ENCODE results near the gene VAMP7.
"Not testable (repeated sequence)": the region's sequence is repeated elsewhere in the genome, so short reads cannot be mapped to it uniquely, and the experiment has no call there.

Gene VAMP7, protein sequence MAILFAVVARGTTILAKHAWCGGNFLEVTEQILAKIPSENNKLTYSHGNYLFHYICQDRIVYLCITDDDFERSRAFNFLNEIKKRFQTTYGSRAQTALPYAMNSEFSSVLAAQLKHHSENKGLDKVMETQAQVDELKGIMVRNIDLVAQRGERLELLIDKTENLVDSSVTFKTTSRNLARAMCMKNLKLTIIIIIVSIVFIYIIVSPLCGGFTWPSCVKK
- total RNA-seq: 28.4 to 70.3 (median 50.2) reads per million in 3 experiments

DNA sequence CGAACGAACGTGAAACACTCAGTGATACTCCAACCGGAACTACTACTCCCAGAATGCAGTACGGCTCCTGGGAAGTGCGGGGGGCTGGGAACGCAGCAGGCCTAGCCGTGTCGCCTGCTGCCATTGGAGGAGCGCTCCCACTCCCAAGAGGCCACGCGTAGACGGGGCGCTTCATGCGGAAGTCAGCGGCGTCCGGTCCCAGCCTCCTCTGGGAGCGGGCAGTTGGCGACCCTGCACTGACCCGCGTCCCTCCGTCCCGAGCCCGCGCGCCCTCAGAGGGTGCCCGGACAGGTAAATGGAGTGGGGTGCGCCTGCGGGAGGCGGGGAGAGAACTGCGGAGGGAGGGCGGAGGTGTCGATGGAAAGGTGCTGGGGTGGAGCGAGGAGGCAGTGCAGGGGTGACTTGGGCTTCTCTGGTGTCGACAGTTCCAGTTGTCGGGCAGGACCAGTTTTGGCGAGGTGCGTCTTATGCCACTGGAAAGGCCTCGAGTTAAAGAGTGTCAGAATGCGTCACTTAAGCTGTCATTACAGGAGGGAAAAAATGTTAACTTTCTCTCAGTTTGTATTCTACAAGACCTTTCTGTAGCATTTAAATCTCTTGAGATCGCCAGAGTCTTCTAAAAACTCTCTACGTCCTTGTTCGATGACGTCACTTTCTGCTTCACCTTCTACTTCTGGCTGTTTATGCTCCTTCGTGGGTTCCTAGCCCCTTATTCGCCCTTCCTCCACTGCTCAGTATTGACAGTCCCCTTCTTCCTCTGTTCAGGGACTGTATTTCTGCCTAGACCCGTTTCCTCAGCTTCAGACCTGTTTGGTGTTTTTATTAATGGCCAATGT lies at the start of gene VAMP7:
TSS of gene VAMP7 (plus strand) at position 188 of the 836 bp plus-strand sequence. CDS start 8,122 bp downstream, outside the sequence.
- DNase-seq: peak; percentile 76

- no peak for DNase-seq
Observed at GRCh38 chrX:155841232-155841631, 39.9 kb upstream of the VAMP7 start.

GRCh38 chrX:155851786-155852185 lies 29.4 kb upstream of the VAMP7 start:
- DNase-seq: not testable (repeated sequence)

- no peak for DNase-seq
Observed at GRCh38 chrX:155857561-155857960, 23.6 kb upstream of the VAMP7 start.

GRCh38 chrX:155864655-155865054 lies 16.5 kb upstream of the VAMP7 start:
- DNase-seq: no peak

DNA sequence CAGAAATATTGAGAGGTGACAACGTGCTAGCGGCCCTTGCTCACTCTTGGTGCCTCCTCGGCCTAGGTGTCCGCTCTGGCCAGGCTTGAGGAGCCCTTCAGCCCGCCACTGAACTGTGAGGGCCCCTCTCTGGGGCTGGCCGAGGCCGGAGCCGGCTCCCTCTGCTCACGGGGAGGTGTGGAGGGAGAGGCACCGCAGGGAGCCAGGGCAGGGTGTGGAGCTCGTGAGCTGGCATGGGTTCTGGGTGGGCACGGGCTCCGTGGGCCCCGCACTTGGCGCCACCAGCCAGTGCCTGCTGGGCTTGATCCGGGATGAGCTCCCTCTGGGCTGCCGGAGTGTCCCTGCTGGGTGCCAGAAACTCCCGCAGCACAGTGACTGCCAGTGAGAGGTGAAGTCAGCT lies 16.0 kb upstream of the VAMP7 start:
- DNase-seq: no peak

- DNase-seq: no peak
Observed at GRCh38 chrX:155867821-155868220, 13.3 kb upstream of the VAMP7 start.

- DNase-seq: no peak
Observed at GRCh38 chrX:155870958-155871357, 10.2 kb upstream of the VAMP7 start.

DNA sequence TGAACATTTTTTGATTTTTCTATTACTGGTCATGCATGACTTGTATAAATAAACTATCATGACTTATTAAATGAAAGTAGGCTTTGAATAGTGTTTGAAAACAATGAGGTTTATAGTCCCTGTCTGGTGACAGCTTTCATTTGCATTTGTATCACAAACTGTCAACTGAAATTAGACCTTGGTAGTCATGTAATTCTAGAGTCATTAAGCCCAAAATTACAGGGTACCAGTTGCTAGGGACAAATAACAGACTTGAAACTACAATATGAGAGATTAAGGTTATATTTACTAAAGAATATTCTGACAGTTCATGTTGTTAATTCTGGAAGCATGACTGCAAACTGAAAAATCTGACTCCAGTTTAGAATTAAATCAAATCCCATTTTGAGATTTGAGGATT lies 9.2 kb upstream of the VAMP7 start:
- no peak for DNase-seq

DNA sequence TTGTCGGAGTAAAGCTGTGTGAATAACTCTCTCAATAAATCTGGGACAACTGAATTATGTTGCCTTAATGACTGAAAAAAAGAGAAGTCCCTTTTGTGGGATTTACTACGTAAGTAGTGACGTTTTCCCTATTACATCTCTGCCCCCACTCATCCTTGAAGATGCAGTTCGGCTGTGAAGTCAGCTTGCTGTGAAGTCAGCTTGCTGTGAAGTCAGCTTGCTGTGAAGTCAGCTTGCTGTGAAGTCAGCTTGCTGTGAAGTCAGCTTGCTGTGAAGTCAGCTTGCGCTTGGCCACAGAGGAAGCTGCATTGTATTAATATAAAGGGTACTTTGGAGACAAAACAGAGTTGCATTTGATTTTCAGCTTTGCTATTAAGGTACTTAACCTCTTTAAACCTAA lies 8.0 kb upstream of the VAMP7 start:
- DNase-seq: no peak

GRCh38 chrX:155874571-155875244 lies 6.4 kb upstream of the VAMP7 start:
- no peak for DNase-seq

DNA sequence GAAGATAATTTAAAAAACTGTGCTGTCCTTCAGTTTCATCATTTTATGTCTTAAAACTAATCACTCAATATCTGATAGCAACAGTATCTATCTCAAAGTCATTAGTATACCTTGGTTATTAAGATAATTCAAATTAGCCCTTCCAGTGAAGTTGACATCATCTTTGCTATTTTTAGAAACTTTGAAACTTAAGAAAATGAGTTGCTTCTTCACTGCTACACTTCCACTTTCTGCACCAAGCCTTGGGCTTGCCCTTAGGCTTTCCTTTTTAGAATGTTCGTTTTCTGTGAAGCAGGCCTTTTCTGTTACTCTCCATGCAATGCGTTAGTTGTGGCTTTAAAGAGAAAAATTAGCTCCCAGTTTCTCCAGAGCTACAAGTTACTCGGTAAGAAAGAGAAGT lies 4.4 kb upstream of the VAMP7 start:
- no peak for DNase-seq

- no peak for DNase-seq
Observed at GRCh38 chrX:155877288-155877687, 3.9 kb upstream of the VAMP7 start.

GRCh38 chrX:155880586-155881157 lies 473 bp upstream of the VAMP7 start:
- DNase-seq: no peak

- no peak for DNase-seq
Observed at GRCh38 chrX:155886409-155886808, 5.3 kb downstream of the VAMP7 start.

- DNase-seq: no peak
Observed at GRCh38 chrX:155888139-155888538, 7.0 kb downstream of the VAMP7 start.

GRCh38 chrX:155889328-155889727 lies 8.2 kb downstream of the VAMP7 start:
- no peak for DNase-seq

DNA sequence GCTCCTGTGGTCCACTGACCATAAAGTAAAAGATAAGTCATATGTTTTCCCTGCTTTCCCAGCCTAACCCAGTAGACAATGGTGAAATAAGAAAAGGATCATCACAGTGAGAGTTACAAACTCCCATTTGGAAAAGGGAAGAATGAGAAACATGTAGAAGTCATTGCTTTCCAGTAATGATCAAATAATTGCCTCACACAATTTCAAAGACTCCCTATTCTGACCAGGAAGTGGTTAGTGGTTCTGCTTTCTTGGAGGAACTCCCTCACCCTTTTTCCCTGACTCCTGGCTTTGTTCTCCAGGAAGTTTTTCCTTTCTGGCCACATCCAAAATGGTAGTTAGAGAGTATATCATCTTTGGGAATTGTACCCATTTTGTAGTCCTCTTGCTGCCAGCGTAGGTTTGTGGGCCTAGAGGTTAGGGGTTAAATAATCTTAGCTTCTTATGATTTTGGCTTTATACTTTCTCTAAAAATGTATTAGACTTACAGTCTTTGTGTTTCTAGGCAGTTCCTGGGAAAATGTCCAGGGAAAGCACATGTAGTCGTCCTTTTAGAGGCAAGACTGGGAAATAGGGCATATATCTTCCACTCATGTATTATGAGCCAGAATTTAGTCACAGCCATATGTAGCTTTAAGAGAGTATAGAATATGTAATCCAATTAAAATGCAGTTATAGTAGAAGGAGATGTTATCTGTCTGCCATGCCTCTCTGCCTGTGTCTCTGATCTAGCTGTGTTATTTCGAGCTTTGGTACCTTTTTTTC lies 10.5 kb downstream of the VAMP7 start:
- no peak for DNase-seq

GRCh38 chrX:155893521-155893920 lies 12.4 kb downstream of the VAMP7 start:
- DNase-seq: no peak

DNA sequence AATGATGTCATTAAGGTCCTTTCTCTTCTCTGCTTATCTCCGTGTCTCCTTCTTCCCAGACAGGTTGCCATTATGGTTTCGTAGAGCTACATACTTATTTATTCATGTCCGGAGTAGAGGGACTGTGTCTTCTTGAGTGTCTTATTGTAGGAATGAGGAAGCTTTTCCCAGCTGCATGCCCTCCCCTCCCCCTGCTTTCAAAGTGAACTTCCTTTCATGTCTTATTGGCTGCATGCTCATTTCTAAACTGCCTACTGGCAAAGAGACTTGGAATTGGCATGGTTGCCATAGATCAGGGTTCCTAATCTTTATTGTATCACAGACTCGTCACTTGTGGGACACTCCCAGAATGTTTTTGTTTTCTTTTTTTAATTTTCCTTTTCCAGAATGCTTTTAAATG lies 15.4 kb downstream of the VAMP7 start:
- DNase-seq: no peak

- DNase-seq: no peak
Observed at GRCh38 chrX:155899366-155899765, 18.2 kb downstream of the VAMP7 start.

DNA sequence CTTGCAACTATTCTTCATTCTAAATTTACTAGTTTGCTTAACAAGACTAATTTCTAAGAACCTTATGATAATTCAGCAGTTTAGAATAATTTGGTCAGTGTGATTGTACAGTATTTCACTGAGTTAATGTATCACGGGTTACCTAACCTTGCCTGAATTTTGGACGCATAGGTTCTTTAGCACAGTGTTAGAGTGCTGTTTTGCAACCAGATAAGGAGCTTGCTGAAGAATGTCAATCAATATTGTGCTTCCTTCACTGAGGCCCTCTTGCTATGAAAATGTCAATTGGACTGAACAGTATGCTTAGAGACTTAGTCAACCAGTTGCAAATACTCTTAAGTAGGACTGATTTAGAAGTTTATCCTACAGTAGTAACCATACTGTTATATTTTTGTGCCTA lies 19.6 kb downstream of the VAMP7 start:
- no peak for DNase-seq

DNA sequence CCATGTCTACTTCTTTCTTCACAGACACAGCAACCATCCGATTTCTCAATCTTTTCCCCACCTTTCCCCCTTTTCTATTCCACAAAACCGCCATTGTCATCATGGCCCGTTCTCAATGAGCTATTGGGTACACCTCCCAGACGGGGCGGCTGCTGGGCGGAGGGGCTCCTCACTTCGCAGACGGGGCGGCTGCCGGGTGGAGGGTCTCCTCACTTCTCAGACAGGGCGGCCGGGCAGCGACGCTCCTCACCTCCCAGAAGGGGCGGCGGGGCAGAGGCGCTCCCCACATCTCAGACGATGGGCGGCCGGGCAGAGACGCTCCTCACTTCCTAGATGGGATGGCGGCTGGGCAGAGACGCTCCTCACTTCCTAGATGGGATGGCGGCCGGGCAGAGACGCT lies 26.5 kb downstream of the VAMP7 start:
- not testable (repeated sequence) for DNase-seq

All from central memory CD4-positive, alpha-beta T cell (primary cell).